B cell (primary cell): ENCODE results near the gene EDARADD. TPM values are rescaled to one million over a fixed set of nuclear protein-coding genes. Genes with fewer than 3 reads are reported as not detected.

Experiments used
- ATAC-seq: fragments of 200-7000 bp; cut with Tn5 transposase; one replicate; pipeline ENCODE4 v1.10.0; 2021; ENCODE audit warnings: low read depth, mild to moderate bottlenecking, moderate number of reproducible peaks, moderate library complexity
- CTCF ChIA-PET: fragments of 350-600 bp; sonication (Branson Sonifier 250); formaldehyde crosslinking; loops from one replicate; lab custom pipeline; 2021; ENCODE audit warnings: antibody characterized with exemption, inconsistent platforms; lab: Charles Lee
- POLR2A ChIA-PET: fragments of 350-600 bp; sonication (Branson Sonifier 250); formaldehyde crosslinking; loops from one replicate; lab custom pipeline; 2021; ENCODE audit warnings: antibody characterized with exemption; lab: Charles Lee
- DNase-seq: peaks from one replicate; pipeline ENCODE4 v3.0.0; 2013
- H2AFZ ChIP-seq: 2 replicates; pipeline ENCODE4 v1.6.1; 2012; ENCODE audit warnings: mild to moderate bottlenecking, low read depth, low read length; ENCODE audit not compliant: insufficient read depth, poor library complexity, severe bottlenecking
- H3K27ac ChIP-seq, 2 donors: 1 replicate in 1 of 2; 2 replicates in 1 of 2; pipeline ENCODE4 v1.5.1; 2012 to 2013; ENCODE audit warnings: low read length in 2 of 2, mild to moderate bottlenecking in 2 of 2, moderate library complexity in 1 of 2
- H3K27me3 ChIP-seq, 4 experiments: fragments of 200-600 bp in 1 of 4; sonication (generic) in 1 of 4; replicated peaks in 1 of 4; 1 replicate in 2 of 4; 2 replicates in 2 of 4; pipeline versions ENCODE4 v1.6.1 to v1.7.0; 2013 to 2016; ENCODE audit warnings: low read length in 3 of 4, mild to moderate bottlenecking in 2 of 4, mixed read lengths in 1 of 4, moderate library complexity in 1 of 4; ENCODE audit not compliant: insufficient read depth in 4 of 4, control insufficient read depth in 3 of 4; ENCODE audit errors: control extremely low read depth in 1 of 4
- H3K36me3 ChIP-seq, 2 experiments: replicated peaks in 1 of 2; 1 replicate in 1 of 2; 2 replicates in 1 of 2; pipeline versions ENCODE4 v1.6.1 to v1.7.1; 2013; ENCODE audit warnings: low read length in 1 of 2; ENCODE audit not compliant: insufficient read depth in 2 of 2, control insufficient read depth in 1 of 2; ENCODE audit errors: control extremely low read depth in 1 of 2, extremely low read depth in 1 of 2
- H3K4me1 ChIP-seq, 2 donors: fragments of 200-600 bp in 1 of 2; sonication (generic) in 1 of 2; 1 replicate in 1 of 2; 2 replicates in 1 of 2; pipeline versions ENCODE4 v1.5.1 to v1.6.1; 2013 to 2017; ENCODE audit warnings: low read length in 2 of 2; ENCODE audit not compliant: control insufficient read depth in 2 of 2, insufficient read depth in 2 of 2
- H3K4me2 ChIP-seq: replicated peaks from 2 replicates; pipeline ENCODE3; 2012; ENCODE audit warnings: mild to moderate bottlenecking, low read depth, low read length; ENCODE audit not compliant: poor library complexity, severe bottlenecking
- H3K4me3 ChIP-seq, 5 experiments: fragments of 200-600 bp in 1 of 5; sonication (generic) in 1 of 5; 1 replicate in 3 of 5; 2 replicates in 2 of 5; pipeline versions ENCODE4 v1.5.1 to v1.7.0; 2011 to 2016; ENCODE audit warnings: low read length in 4 of 5, mild to moderate bottlenecking in 4 of 5, low read depth in 2 of 5, control low read depth in 1 of 5, moderate library complexity in 1 of 5; ENCODE audit not compliant: insufficient read depth in 1 of 5; ENCODE audit errors: control extremely low read depth in 1 of 5, extremely low read depth in 1 of 5
- H3K79me2 ChIP-seq: fragments of 200-600 bp; sonication (generic); one replicate; pipeline ENCODE4 v1.6.0; 2016; ENCODE audit warnings: low read length; ENCODE audit not compliant: control insufficient read depth, insufficient read depth
- H3K9ac ChIP-seq: fragments of 200-600 bp; sonication (generic); 2 replicates; pipeline ENCODE4 v1.6.1; 2017; ENCODE audit warnings: mild to moderate bottlenecking, low read length, moderate library complexity
- H3K9me3 ChIP-seq, 3 donors: one replicate each; pipeline versions ENCODE4 v1.6.1 to v1.7.1; 2013; ENCODE audit warnings: low read length in 2 of 3; ENCODE audit not compliant: control insufficient read depth in 2 of 3, insufficient read depth in 1 of 3; ENCODE audit errors: control extremely low read depth in 1 of 3
- H4K20me1 ChIP-seq: 2 replicates; pipeline ENCODE4 v1.6.0; 2012; ENCODE audit warnings: mild to moderate bottlenecking, low read length; ENCODE audit not compliant: insufficient read depth, control insufficient read depth, poor library complexity, severe bottlenecking
- H3K27ac Mint-ChIP-seq: one replicate; pipeline ENCODE4 v1.8.0; 2021; ENCODE audit warnings: mixed read lengths
- H3K27me3 Mint-ChIP-seq: one replicate; pipeline ENCODE4 v1.8.0; 2021; ENCODE audit warnings: mixed read lengths
- H3K4me1 Mint-ChIP-seq: one replicate; pipeline ENCODE4 v1.8.0; 2021; ENCODE audit warnings: mixed read lengths
- H3K4me3 Mint-ChIP-seq: one replicate; pipeline ENCODE4 v1.8.0; 2021; ENCODE audit warnings: mixed read lengths
- H3K9me3 Mint-ChIP-seq: one replicate; pipeline ENCODE4 v1.8.0; 2022; ENCODE audit warnings: mixed read lengths; ENCODE audit not compliant: insufficient read depth
- CTCF ChIP-seq: fragments of 200-600 bp; IDR thresholded peaks from one replicate; pipeline ENCODE4 v1.8.0; 2022; ENCODE audit warnings: antibody characterized with exemption, mild to moderate bottlenecking
- EZH2 ChIP-seq: IDR thresholded peaks from 2 replicates; pipeline ENCODE4 v1.6.1; 2012; ENCODE audit warnings: borderline replicate concordance, low read depth, mild to moderate bottlenecking, moderate library complexity, low read length; ENCODE audit not compliant: insufficient read depth, poor library complexity, severe bottlenecking
- WGBS: methylation state at CpG from one replicate; pipeline ENCODE4 v1.1.5; 2013; ENCODE audit warnings: missing lambda C conversion rate; ENCODE audit not compliant: insufficient coverage; 5-methylcytosine and 5-hydroxymethylcytosine counted together
- intact Hi-C: fragments of 100-400 bp; cut with micrococcal nuclease; formaldehyde crosslinking; loops from one replicate; pipeline ENCODE4 v1.10.0; 2022
- polyA plus RNA-seq: library from polyadenylated mRNA; depleted of rRNA; stranded (reverse); fragments of >200 nt; gene quantifications from 2 replicates; pipeline ENCODE4 v1.2.3, GENCODE V29; 2012
- total RNA-seq, 2 donors: library from RNA; stranded (reverse); fragments of 120-200 nt in 1 of 2; gene quantifications; 1 replicate in 1 of 2; 2 replicates in 1 of 2; pipeline versions ENCODE4 v1.2.3 to v1.2.4, GENCODE V29; 2013 to 2022

EDARADD gene
- total and polyA plus RNA-seq, 2 donors (not counting 1 experiment from before 2014, with no cell fraction given) = 0.15 TPM; not detected in 1

- intact Hi-C loops = no loop called here
- Histone ChIP-seq H3K79me2 (no peaks in the 10 kb centered on the region), H2AFZ (no peak overlapping the region), H3K27ac (no peak overlapping the region), H3K27me3 (peaks cover 0 to 16% (median 2%) of the 10 kb centered on the region in 4 experiments), H4K20me1 (no peaks in the 10 kb centered on the region), H3K36me3 (no peaks in the 10 kb centered on the region), H3K9ac (no peak overlapping the region), H3K4me2 (no peak overlapping the region), H3K9me3 (no peaks in the 10 kb centered on the region), H3K4me3 (no peak overlapping the region), H3K4me1 (peaks cover under 1% of the 10 kb centered on the region in 2 donors)
- no peak overlapping the region for H3K4me3 Mint-ChIP-seq
- no peak overlapping the region for H3K27ac Mint-ChIP-seq
- H3K4me1 Mint-ChIP-seq = no peaks in the 10 kb centered on the region
- DNase-seq = no peak
- 76% methylated on average over 5 of the region's 6 CpGs for WGBS
- no peaks in the 10 kb centered on the region for H3K9me3 Mint-ChIP-seq
- ATAC-seq = no peak
- ChIA-PET CTCF (interaction anchor here (0.7 kb wide), 1 partner anchor 23 kb away, joined by 3 read pairs; no protein-coding TSS in a partner anchor), POLR2A (no interaction called here)
- TF ChIP-seq EZH2 = no peak
- H3K27me3 Mint-ChIP-seq = peaks cover 29% of the 10 kb centered on the region
Measured at GRCh38 chr1:236471653-236472052, 77.6 kb downstream of the EDARADD start.

GRCh38 chr1:236472850-236473788 lies 79.0 kb downstream of the EDARADD start:
- POLR2A ChIA-PET = no interaction called here
- H3K4me3 ChIP-seq = no peak overlapping the region
- H3K9me3 ChIP-seq = no peaks in the 10 kb centered on the region
- H3K27me3 Mint-ChIP-seq = peaks cover 24% of the 10 kb centered on the region
- no peaks in the 10 kb centered on the region for H4K20me1 ChIP-seq
- CTCF ChIA-PET = interaction anchor here (1.0 to 1.2 kb wide), 3 partner anchors 18 to 364 kb away, joined by 3 read pairs; no protein-coding TSS in a partner anchor
- 87% methylated on average over 11 of the region's 17 CpGs for WGBS
- H3K4me2 ChIP-seq = no peak overlapping the region
- H3K79me2 ChIP-seq = no peaks in the 10 kb centered on the region
- H3K9me3 Mint-ChIP-seq = no peaks in the 10 kb centered on the region
- ATAC-seq (no peak), DNase-seq (no peak)
- no peak overlapping the region for H2AFZ ChIP-seq
- H3K27me3 ChIP-seq = peaks cover 0 to 9% (median under 1%) of the 10 kb centered on the region in 4 experiments
- no peak overlapping the region for H3K9ac ChIP-seq
- no peak overlapping the region for H3K27ac ChIP-seq
- H3K4me1 ChIP-seq = no peaks in the 10 kb centered on the region
- H3K4me1 Mint-ChIP-seq = no peaks in the 10 kb centered on the region
- intact Hi-C loops = no loop called here
- H3K36me3 ChIP-seq = no peaks in the 10 kb centered on the region
- TF ChIP-seq EZH2 (no peak), CTCF (no peak)
- H3K27ac Mint-ChIP-seq = no peak overlapping the region
- H3K4me3 Mint-ChIP-seq = no peak overlapping the region
